ENCODE measurements around the gene SSR2. TPM values are rescaled to one million over a fixed set of nuclear protein-coding genes. Genes with fewer than 3 reads are reported as not detected.

The SSR2 gene
- total RNA-seq, 1 donor from 2014 or later: 564 TPM

GRCh38 chr1:156001021-156001661, 19.6 kb downstream of the SSR2 start:
- Histone ChIP-seq H3K36me3 (ENCODE audit: control insufficient read depth, insufficient read depth, low read length) (no peaks in the 10 kb centered on the region), H3K4me3 (ENCODE audit: low read depth, low read length) (no peak overlapping the region), H3K27me3 (ENCODE audit: control insufficient read depth, insufficient read depth, low read length) (no peaks in the 10 kb centered on the region)
- DNase-seq (ENCODE audit: low read depth): no peak
- FAIRE-seq: no peak
- TF ChIP-seq CTCF (IDR thresholded peaks at IDR 0.05; ENCODE audit: insufficient read depth, low read length, severe bottlenecking): no peak

GRCh38 chr1:155999964-156000363, 20.8 kb downstream of the SSR2 start:
- Histone ChIP-seq H3K27me3 (ENCODE audit: control insufficient read depth, insufficient read depth, low read length) (no peaks in the 10 kb centered on the region), H3K36me3 (ENCODE audit: control insufficient read depth, insufficient read depth, low read length) (no peaks in the 10 kb centered on the region), H3K4me3 (ENCODE audit: low read depth, low read length) (no peak overlapping the region)
- DNase-seq (ENCODE audit: low read depth) (no peak), FAIRE-seq (no peak)
- no peak for TF ChIP-seq CTCF (IDR thresholded peaks at IDR 0.05; ENCODE audit: insufficient read depth, low read length, severe bottlenecking)

GRCh38 chr1:155996166-155996565, 24.6 kb downstream of the SSR2 start:
- FAIRE-seq: no peak
- Histone ChIP-seq H3K4me3 (ENCODE audit: low read depth, low read length) (no peak overlapping the region), H3K36me3 (ENCODE audit: control insufficient read depth, insufficient read depth, low read length) (no peaks in the 10 kb centered on the region), H3K27me3 (ENCODE audit: control insufficient read depth, insufficient read depth, low read length) (no peaks in the 10 kb centered on the region)
- TF ChIP-seq CTCF (IDR thresholded peaks at IDR 0.05; ENCODE audit: insufficient read depth, low read length, severe bottlenecking): no peak
- no peak for DNase-seq (ENCODE audit: low read depth)

GRCh38 chr1:155993595-155993994, 27.2 kb downstream of the SSR2 start:
- FAIRE-seq: no peak
- no peaks in the 10 kb centered on the region for H3K36me3 ChIP-seq (ENCODE audit: control insufficient read depth, insufficient read depth, low read length)
- no peak for DNase-seq (ENCODE audit: low read depth)

GRCh38 chr1:155990005-155990739, 30.6 kb downstream of the SSR2 start:
- no peak overlapping the region for H3K4me3 ChIP-seq (ENCODE audit: low read depth, low read length)
- H3K36me3 ChIP-seq (ENCODE audit: control insufficient read depth, insufficient read depth, low read length): no peaks in the 10 kb centered on the region
- TF ChIP-seq CTCF (IDR thresholded peaks at IDR 0.05; ENCODE audit: insufficient read depth, low read length, severe bottlenecking): no peak
- H3K27me3 ChIP-seq (ENCODE audit: control insufficient read depth, insufficient read depth, low read length): no peaks in the 10 kb centered on the region
- DNase-seq (ENCODE audit: low read depth) (no peak), FAIRE-seq (no peak)

More at GRCh38 chr1:155993595-155993994, 27.2 kb downstream of the SSR2 start:
- H3K4me3 ChIP-seq (ENCODE audit: low read depth, low read length): no peak overlapping the region
- no peak for TF ChIP-seq CTCF (IDR thresholded peaks at IDR 0.05; ENCODE audit: insufficient read depth, low read length, severe bottlenecking)
- H3K27me3 ChIP-seq (ENCODE audit: control insufficient read depth, insufficient read depth, low read length): no peaks in the 10 kb centered on the region
